SKM-1 treated with dmso at 0.1 percent for 144 hours (cell line): Measurements from ENCODE around the gene FLOT2.
A peak's percentile ranks its signal among the peaks of the same experiment; 100 is the strongest.
"Not testable (repeated sequence)": the region's sequence is repeated elsewhere in the genome, so short reads cannot be mapped to it uniquely, and the experiment has no call there.

Source experiments
- DNase-seq: peaks from one replicate; lab custom pipeline; 2025; ENCODE audit not compliant: unreplicated experiment; lab: John Stamatoyannopoulos, UW

FLOT2 gene

GRCh38 chr17:28916302-28916934, 18.9 kb upstream of the FLOT2 start:
- no peak for DNase-seq

- DNase-seq, result no peak
Measured at GRCh38 chr17:28912938-28913333, 15.4 kb upstream of the FLOT2 start.

- no peak for DNase-seq
Measured at GRCh38 chr17:28912281-28912937, 14.9 kb upstream of the FLOT2 start.

- DNase-seq, result no peak
Measured at GRCh38 chr17:28911411-28912045, 14.0 kb upstream of the FLOT2 start.

- DNase-seq, result no peak
Measured at GRCh38 chr17:28910534-28910933, 13.0 kb upstream of the FLOT2 start.

- no peak for DNase-seq
Measured at GRCh38 chr17:28908640-28909167, 11.2 kb upstream of the FLOT2 start.

GRCh38 chr17:28907709-28908475, 10.4 kb upstream of the FLOT2 start:
- DNase-seq, result no peak

- no peak for DNase-seq
Measured at GRCh38 chr17:28906706-28907438, 9.3 kb upstream of the FLOT2 start.

- no peak for DNase-seq
Measured at GRCh38 chr17:28906276-28906675, 8.7 kb upstream of the FLOT2 start.

GRCh38 chr17:28904800-28905199, 7.3 kb upstream of the FLOT2 start:
- no peak for DNase-seq

- not testable (repeated sequence) for DNase-seq
Measured at GRCh38 chr17:28903546-28903841, 6.0 kb upstream of the FLOT2 start.

- peak; percentile 93 for DNase-seq
Measured at GRCh38 chr17:28902819-28903545, 5.4 kb upstream of the FLOT2 start, which contains the start of gene DHRS13. DHRS13 (minus strand) TSS chr17:28903079; CDS start chr17:28902944, 135 bp downstream.

- peak; percentile 17 for DNase-seq
Measured at GRCh38 chr17:28901866-28902818, 4.6 kb upstream of the FLOT2 start.

GRCh38 chr17:28900986-28901726, 3.6 kb upstream of the FLOT2 start:
- no peak for DNase-seq

GRCh38 chr17:28899212-28899815, 1.8 kb upstream of the FLOT2 start:
- DNase-seq, result no peak

- DNase-seq, result no peak
Measured at GRCh38 chr17:28898527-28898955, 1.0 kb upstream of the FLOT2 start.

GRCh38 chr17:28897769-28898526, 415 bp upstream of the FLOT2 start:
- DNase-seq, result no peak
